ENCODE measurements around the gene CD3D. TPM values are rescaled to one million over a fixed set of nuclear protein-coding genes. Genes with fewer than 3 reads are reported as not detected.

CD3D gene
- total RNA-seq, 1 donor from 2014 or later, result 1.8 TPM

- Mint-ChIP-seq H3K36me3 (ENCODE audit: low read depth) (no peaks in the 10 kb centered on the region), H3K27ac (no peak overlapping the region), H3K27me3 (peaks cover 15% of the 10 kb centered on the region), H3K4me1 (no peaks in the 10 kb centered on the region), H3K4me3 (no peak overlapping the region), H3K9me3 (no peaks in the 10 kb centered on the region)
- no peak for TF ChIP-seq CTCF (IDR thresholded peaks at IDR 0.05)
- POLR2A ChIA-PET, result interaction anchor here (0.7 kb wide), 1 partner anchor 542 kb away, joined by 3 read pairs; no protein-coding TSS in a partner anchor
- CTCF ChIA-PET, result interaction anchor here (0.7 to 4.1 kb wide), 2 partner anchors 9 to 90 kb away, joined by 3 to 54 read pairs; no protein-coding TSS in a partner anchor
- DNase-seq, result no peak
- ATAC-seq (ENCODE audit: low read depth), result no peak
- intact Hi-C loops (cut with micrococcal nuclease), result no loop called here
These were observed 53.1 kb downstream of the CD3D start for GRCh38 chr11:118289401-118289800.

Other genes starting within 250 kb of the CD3D start
- gene SCN4B, start 189.9 kb downstream of the CD3D start, total RNA-seq, result not detected in 2 replicates
- gene SCN2B, start 166.1 kb downstream of the CD3D start, total RNA-seq, result not detected in 2 replicates
- gene JAML, start 117.7 kb downstream of the CD3D start, total RNA-seq, result 1.2 and 1.5 TPM in 2 replicates
- gene MPZL3, start 90.3 kb downstream of the CD3D start, total RNA-seq, result 2.9 and 3.7 TPM in 2 replicates
- 0.29 TPM in 1 of 2 replicates, not detected in the other for gene MPZL2, start 78.4 kb downstream of the CD3D start, total RNA-seq
- 0.59 and 0.95 TPM in 2 replicates for gene CD3E, start 38.0 kb downstream of the CD3D start, total RNA-seq
- gene CD3G, start 1.6 kb upstream of the CD3D start, total RNA-seq, result 0.20 TPM in 1 of 2 replicates, not detected in the other
- 28.4 and 34.2 TPM in 2 replicates for gene UBE4A, start 16.9 kb upstream of the CD3D start, total RNA-seq
- gene ATP5MG, start 58.9 kb upstream of the CD3D start, total RNA-seq, result 199 and 230 TPM in 2 replicates
- gene KMT2A, start 93.8 kb upstream of the CD3D start, total RNA-seq, result 104 and 117 TPM in 2 replicates
- gene TTC36, start 184.8 kb upstream of the CD3D start, total RNA-seq, result 0.32 and 0.44 TPM in 2 replicates
- gene TMEM25, start 188.5 kb upstream of the CD3D start, total RNA-seq, result 9.4 and 12.5 TPM in 2 replicates
- gene IFT46, start 223.2 kb upstream of the CD3D start, total RNA-seq, result 13.8 and 13.9 TPM in 2 replicates
- gene ARCN1, start 229.7 kb upstream of the CD3D start, total RNA-seq, result 91.3 and 94.7 TPM in 2 replicates